Measurements from ENCODE around the gene EXOG. TPM values are rescaled to one million over a fixed set of nuclear protein-coding genes. Genes with fewer than 3 reads are reported as not detected.

Gene EXOG
- total RNA-seq, 1 donor from 2014 or later: 16.5 TPM

DNA sequence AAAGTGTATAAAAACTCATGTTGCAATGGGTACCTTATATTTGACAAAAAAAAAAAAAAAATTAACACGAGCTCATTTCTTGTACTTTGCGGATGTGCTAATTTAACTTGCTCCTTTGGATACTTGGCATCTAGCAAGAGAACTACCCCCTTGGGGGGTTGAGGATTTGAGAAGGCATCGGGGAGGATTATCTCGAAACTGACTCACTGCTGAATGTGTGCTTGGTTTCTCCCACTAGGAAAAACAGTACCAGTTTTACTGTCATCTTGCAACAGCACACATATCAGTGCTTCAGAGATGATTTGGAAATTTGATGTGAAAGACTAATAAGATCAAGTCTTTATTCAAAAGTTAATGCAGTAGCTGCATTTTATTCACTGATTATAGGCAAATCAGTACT is 891 bp downstream of the EXOG start:
- Mint-ChIP-seq H3K27ac (ENCODE audit: unreplicated experiment) (peak overlapping the region; percentile 91), H3K27me3 (ENCODE audit: low read depth) (no peaks in the 10 kb centered on the region), H3K4me1 (ENCODE audit: low read depth) (peaks cover 28% of the 10 kb centered on the region), H3K36me3 (ENCODE audit: low read depth) (peaks cover 6% of the 10 kb centered on the region), H3K4me3 (ENCODE audit: unreplicated experiment) (peak overlapping the region; percentile 99), H3K9me3 (ENCODE audit: low read depth) (no peaks in the 10 kb centered on the region)
- DNase-seq (ENCODE audit: low spot score): no peak
- TF ChIP-seq, protein P1, sequence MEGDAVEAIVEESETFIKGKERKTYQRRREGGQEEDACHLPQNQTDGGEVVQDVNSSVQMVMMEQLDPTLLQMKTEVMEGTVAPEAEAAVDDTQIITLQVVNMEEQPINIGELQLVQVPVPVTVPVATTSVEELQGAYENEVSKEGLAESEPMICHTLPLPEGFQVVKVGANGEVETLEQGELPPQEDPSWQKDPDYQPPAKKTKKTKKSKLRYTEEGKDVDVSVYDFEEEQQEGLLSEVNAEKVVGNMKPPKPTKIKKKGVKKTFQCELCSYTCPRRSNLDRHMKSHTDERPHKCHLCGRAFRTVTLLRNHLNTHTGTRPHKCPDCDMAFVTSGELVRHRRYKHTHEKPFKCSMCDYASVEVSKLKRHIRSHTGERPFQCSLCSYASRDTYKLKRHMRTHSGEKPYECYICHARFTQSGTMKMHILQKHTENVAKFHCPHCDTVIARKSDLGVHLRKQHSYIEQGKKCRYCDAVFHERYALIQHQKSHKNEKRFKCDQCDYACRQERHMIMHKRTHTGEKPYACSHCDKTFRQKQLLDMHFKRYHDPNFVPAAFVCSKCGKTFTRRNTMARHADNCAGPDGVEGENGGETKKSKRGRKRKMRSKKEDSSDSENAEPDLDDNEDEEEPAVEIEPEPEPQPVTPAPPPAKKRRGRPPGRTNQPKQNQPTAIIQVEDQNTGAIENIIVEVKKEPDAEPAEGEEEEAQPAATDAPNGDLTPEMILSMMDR (IDR thresholded peaks at IDR 0.05): no peak

DNA sequence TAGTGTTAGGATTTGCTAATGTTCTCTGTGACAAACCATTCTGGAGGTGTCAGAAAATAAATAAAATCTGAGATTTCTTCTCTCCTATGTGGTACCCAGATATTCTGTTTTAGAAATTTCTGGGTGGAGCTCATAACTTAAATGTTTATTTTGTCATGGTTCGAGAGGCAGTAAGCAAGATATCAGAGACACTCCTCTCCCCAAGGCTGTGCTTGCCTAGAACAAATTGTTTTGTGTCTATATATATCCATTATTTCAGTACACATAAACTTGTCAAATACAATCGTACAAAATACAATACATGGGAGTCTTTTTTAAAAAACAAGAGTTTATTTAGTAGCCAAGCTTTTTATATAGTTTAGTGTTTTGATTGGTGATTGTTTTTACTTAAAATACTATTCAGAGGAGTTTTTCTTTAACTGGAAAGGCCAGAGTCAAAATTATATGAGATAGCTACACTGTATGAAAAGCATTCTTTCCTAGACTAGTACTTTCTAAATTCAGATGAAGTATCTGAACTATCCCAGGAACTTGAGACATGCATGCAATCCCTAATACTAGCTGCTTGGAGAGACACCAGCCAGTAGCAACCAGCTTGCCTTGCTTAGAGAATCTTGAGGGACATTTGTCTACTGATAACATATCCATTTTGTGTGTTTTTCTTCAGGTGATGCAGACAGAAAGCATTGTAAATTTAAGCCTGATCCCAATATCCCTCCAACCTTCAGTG is 4.7 kb downstream of the EXOG start:
- Mint-ChIP-seq H3K36me3 (ENCODE audit: low read depth) (peaks cover 9% of the 10 kb centered on the region), H3K27me3 (ENCODE audit: low read depth) (no peaks in the 10 kb centered on the region), H3K4me1 (ENCODE audit: low read depth) (peaks cover 28% of the 10 kb centered on the region), H3K4me3 (ENCODE audit: unreplicated experiment) (no peak overlapping the region), H3K27ac (ENCODE audit: unreplicated experiment) (peak overlapping the region; percentile 2), H3K9me3 (ENCODE audit: low read depth) (no peaks in the 10 kb centered on the region)
- TF ChIP-seq, protein P1 (IDR thresholded peaks at IDR 0.05): no peak
- no peak for DNase-seq (ENCODE audit: low spot score)

DNA sequence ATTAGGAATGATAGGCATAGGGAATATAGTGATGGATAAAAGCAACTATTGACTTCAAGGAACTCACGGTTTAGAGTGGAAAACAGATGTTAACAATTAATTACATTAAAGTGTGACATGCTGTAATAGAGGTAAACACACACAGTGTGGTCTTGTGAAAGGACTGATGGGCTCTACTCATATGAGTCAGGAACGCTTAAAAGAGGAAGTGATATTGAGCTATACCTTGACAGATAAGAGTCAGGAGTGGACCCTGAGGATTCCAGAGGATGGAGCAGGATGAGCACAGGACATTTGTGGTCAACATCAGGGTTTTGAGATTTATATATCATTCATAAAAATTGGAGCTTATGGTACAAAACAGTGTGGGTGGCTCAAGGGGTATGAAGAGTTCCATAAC is 11.0 kb downstream of the EXOG start:
- TF ChIP-seq, protein P1 (IDR thresholded peaks at IDR 0.05): no peak
- Mint-ChIP-seq H3K4me3 (ENCODE audit: unreplicated experiment) (no peak overlapping the region), H3K36me3 (ENCODE audit: low read depth) (peaks cover 22% of the 10 kb centered on the region), H3K27ac (ENCODE audit: unreplicated experiment) (no peak overlapping the region), H3K27me3 (ENCODE audit: low read depth) (no peaks in the 10 kb centered on the region), H3K9me3 (ENCODE audit: low read depth) (no peaks in the 10 kb centered on the region), H3K4me1 (ENCODE audit: low read depth) (peaks cover 2% of the 10 kb centered on the region)
- no peak for DNase-seq (ENCODE audit: low spot score)

DNA sequence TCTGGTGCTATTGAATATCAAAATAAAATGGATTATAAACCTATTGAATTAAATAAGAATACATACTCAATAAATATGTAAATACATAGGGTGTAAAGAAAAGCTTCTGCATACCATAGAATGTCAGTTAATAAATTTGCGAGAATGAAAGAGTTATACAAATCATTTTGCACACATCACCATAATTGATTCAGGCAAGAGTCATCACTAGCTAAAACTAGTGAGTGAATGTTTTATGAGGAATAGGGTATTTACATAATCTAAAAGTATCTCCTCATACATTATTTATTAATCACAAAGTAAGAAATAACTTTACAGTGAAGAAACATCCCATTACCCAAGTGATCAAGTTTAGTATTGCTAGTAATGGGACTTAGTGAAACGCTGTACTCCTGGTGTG is 13.6 kb downstream of the EXOG start:
- TF ChIP-seq, protein P1 (IDR thresholded peaks at IDR 0.05): no peak
- Mint-ChIP-seq H3K4me1 (ENCODE audit: low read depth) (peaks cover 2% of the 10 kb centered on the region), H3K9me3 (ENCODE audit: low read depth) (no peaks in the 10 kb centered on the region), H3K4me3 (ENCODE audit: unreplicated experiment) (no peak overlapping the region), H3K27ac (ENCODE audit: unreplicated experiment) (no peak overlapping the region), H3K36me3 (ENCODE audit: low read depth) (peaks cover 31% of the 10 kb centered on the region), H3K27me3 (ENCODE audit: low read depth) (no peaks in the 10 kb centered on the region)
- no peak for DNase-seq (ENCODE audit: low spot score)

DNA sequence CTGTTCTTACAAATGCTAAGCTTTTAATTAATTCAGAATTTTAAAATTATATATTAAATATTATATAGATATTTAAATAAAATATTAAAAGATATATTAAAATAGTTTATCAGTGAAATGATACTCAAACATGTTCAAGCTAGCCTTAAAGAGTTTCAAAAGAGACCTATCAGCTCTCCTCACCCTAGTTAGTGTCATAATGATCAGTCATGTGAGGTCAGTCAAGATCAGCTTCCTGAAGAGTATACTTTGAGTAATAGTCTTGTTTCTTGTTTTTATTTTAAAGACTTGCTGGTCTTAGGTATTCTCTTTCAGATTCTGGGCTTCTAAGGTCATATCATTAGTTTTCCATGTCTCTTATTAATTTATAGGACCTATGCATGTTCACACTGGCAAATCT is 14.5 kb downstream of the EXOG start:
- peaks cover 2% of the 10 kb centered on the region for H3K4me1 Mint-ChIP-seq (ENCODE audit: low read depth)
- TF ChIP-seq, protein P1 (IDR thresholded peaks at IDR 0.05): no peak
- no peaks in the 10 kb centered on the region for H3K27me3 Mint-ChIP-seq (ENCODE audit: low read depth)
- no peak overlapping the region for H3K27ac Mint-ChIP-seq (ENCODE audit: unreplicated experiment)
- no peak overlapping the region for H3K4me3 Mint-ChIP-seq (ENCODE audit: unreplicated experiment)
- H3K36me3 Mint-ChIP-seq (ENCODE audit: low read depth): peaks cover 31% of the 10 kb centered on the region
- no peak for DNase-seq (ENCODE audit: low spot score)
- H3K9me3 Mint-ChIP-seq (ENCODE audit: low read depth): no peaks in the 10 kb centered on the region

Measured in chondrocyte (in vitro differentiated cells).